ENCODE results near the gene NRXN3.

The NRXN3 gene

DNA sequence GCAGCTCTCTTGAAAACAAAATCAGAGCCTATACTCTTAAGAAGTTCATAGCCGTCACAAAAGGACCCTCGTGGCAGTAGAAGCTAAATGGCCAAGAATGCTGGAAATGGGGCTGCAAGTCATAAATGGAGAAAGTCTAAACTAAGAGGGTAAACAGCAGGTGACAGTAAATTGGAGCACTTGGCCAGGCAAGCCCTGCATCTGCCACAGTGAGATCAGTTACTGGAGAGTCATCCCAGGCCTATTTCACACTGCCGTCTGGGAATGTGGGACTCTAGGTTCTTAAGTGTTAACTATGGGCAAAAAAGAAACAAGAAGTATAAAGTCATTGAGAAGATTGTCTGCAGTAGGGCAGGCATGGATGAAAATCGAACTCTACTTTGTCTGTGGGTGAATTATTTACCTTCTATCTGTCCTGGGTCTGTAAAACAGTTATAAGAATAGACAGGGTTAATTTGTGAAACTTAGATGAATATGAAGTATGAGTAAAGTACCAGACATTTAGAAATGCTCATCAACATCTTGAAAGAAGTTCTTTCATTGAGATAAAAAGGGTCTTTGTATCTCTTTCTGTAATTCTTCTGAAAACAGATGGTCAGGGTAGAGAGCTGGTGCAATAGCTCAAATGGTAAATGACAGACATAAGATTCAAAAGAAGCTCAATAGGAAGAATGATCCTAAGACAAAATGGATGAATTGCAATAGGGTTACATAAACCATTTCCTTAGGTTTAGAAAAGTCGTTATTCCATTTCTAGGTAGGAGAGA is 1248.7 kb downstream of the NRXN3 start:
- Mint-ChIP-seq H3K27me3 (ENCODE audit: low read depth) (no peaks in the 10 kb centered on the region), H3K4me1 (peaks cover 9% of the 10 kb centered on the region), H3K4me3 (no peak overlapping the region), H3K9me3 (no peaks in the 10 kb centered on the region), H3K36me3 (ENCODE audit: low read depth) (no peaks in the 10 kb centered on the region), H3K27ac (no peak overlapping the region)
- no peak for TF ChIP-seq CTCF (IDR thresholded peaks at IDR 0.05; ENCODE audit: unreplicated experiment in 3 of 3)

GRCh38 chr14:79419571-79420327 is 1249.6 kb downstream of the NRXN3 start:
- Mint-ChIP-seq H3K9me3 (no peaks in the 10 kb centered on the region), H3K27me3 (ENCODE audit: low read depth) (no peaks in the 10 kb centered on the region), H3K36me3 (ENCODE audit: low read depth) (no peaks in the 10 kb centered on the region), H3K4me1 (peaks cover 9% of the 10 kb centered on the region), H3K4me3 (no peak overlapping the region), H3K27ac (no peak overlapping the region)
- no peak for TF ChIP-seq CTCF (IDR thresholded peaks at IDR 0.05; ENCODE audit: unreplicated experiment in 3 of 3)

DNA sequence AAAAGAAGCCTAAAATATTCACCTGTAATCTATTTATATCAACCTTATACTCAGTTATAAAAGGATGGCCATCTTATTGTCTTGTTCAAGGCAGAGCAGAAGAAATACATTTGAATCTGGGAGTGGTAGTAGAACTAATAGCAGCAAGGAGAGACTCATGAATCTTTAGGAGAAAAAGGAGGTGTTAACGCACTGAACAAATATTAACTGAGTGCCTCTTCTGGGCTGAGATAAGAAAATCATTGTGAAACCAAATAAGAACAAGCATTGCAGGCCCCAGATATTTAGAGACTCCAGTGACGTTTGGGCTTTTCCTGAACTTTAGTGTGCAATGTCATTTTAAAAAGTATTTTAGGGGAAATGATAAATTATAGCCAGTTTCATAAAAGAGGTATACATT is 1250.6 kb downstream of the NRXN3 start:
- Mint-ChIP-seq H3K27ac (peak overlapping the region in 1 of 3 experiments; percentile 13), H3K27me3 (ENCODE audit: low read depth) (no peaks in the 10 kb centered on the region), H3K4me3 (no peak overlapping the region), H3K4me1 (peaks cover 9% of the 10 kb centered on the region), H3K9me3 (no peaks in the 10 kb centered on the region), H3K36me3 (ENCODE audit: low read depth) (no peaks in the 10 kb centered on the region)
- TF ChIP-seq CTCF (IDR thresholded peaks at IDR 0.05; ENCODE audit: unreplicated experiment in 3 of 3) = no peak

DNA sequence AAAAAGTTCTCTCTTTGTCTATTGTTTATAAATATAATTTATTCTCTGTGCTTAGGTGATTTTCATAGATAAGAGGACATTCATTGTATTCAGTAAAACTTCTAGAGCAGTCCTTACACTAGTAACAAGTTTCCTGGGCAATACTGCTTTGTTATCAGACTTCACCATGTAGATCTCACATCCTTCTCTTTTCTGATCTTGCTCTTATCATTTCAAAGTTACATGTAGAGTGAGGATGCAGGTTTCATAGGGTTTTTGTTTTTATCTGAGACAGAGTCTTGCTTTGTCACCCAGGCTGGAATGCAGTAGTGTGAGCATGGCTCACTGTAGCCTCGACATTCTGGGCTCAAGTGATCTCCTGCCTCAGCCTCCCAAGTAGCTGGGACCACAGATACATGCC is 1251.6 kb downstream of the NRXN3 start:
- Mint-ChIP-seq H3K4me1 (peaks cover 9% of the 10 kb centered on the region), H3K4me3 (no peak overlapping the region), H3K36me3 (ENCODE audit: low read depth) (no peaks in the 10 kb centered on the region), H3K27me3 (ENCODE audit: low read depth) (peaks cover 4% of the 10 kb centered on the region), H3K9me3 (no peaks in the 10 kb centered on the region), H3K27ac (no peak overlapping the region)
- TF ChIP-seq CTCF (IDR thresholded peaks at IDR 0.05; ENCODE audit: unreplicated experiment in 3 of 3) = no peak

- TF ChIP-seq CTCF (IDR thresholded peaks at IDR 0.05; ENCODE audit: unreplicated experiment in 3 of 3) = no peak
- H3K4me3 Mint-ChIP-seq = no peak overlapping the region
These were observed 1254.3 kb downstream of the NRXN3 start for GRCh38 chr14:79424462-79424861.

More at GRCh38 chr14:79424462-79424861, 1254.3 kb downstream of the NRXN3 start:
- Mint-ChIP-seq H3K36me3 (ENCODE audit: low read depth) (no peaks in the 10 kb centered on the region), H3K27me3 (ENCODE audit: low read depth) (peaks cover 4% of the 10 kb centered on the region), H3K4me1 (no peaks in the 10 kb centered on the region), H3K27ac (no peak overlapping the region), H3K9me3 (no peaks in the 10 kb centered on the region)
